MM.1S (cell line): ENCODE results near the gene TRHDE.

Source experiments
- CTCF ChIP-seq: fragments of 300-600 bp; sonication (generic); IDR thresholded peaks from 2 replicates; pipeline ENCODE4 v1.5.1; 2016; ENCODE audit warnings: antibody characterized with exemption, low read length, mixed read lengths
- EZH2phosphoT487 ChIP-seq: fragments of 300-600 bp; sonication (generic); IDR thresholded peaks from 2 replicates; pipeline ENCODE4 v1.6.1; 2018; ENCODE audit warnings: antibody characterized with exemption, low read length

DNA sequence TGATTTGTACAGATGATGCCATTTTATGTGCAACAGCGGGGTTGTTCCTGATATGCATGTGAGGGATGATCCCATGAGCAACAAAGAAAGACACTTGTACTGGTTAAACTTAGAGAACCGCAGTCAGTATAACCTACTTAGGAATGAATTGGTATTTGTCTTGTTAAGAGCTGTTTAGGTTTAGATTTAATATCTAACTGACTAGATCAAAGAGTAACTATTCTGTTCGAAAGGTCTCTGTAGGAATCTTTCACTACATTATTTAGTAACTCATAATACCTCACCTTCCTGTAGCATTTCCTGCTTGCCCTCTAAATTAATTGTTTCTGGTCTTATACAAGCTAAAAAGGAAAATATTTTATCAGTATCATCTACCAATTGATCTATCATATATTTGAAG lies 350.4 kb downstream of the TRHDE start:
- TF ChIP-seq CTCF (no peak), EZH2phosphoT487 (no peak)
